Measurements from ENCODE around the gene TCF7L2.

Gene TCF7L2

GRCh38 chr10:112962343-112962742 lies 12.3 kb downstream of the TCF7L2 start:
- in situ Hi-C loops (cut with MboI; ENCODE audit: low sequenced_read_pairs, unreplicated experiment), result no loop called here
- no peak for TF ChIP-seq CTCF (IDR thresholded peaks at IDR 0.05; ENCODE audit: borderline replicate concordance, control extremely low read depth, extremely low read depth, insufficient read depth, missing control alignments)
- DNase-seq (ENCODE audit: low spot score), result no peak

- TF ChIP-seq CTCF (IDR thresholded peaks at IDR 0.05; ENCODE audit: borderline replicate concordance, control extremely low read depth, extremely low read depth, insufficient read depth, missing control alignments), result no peak
- DNase-seq (ENCODE audit: low spot score), result no peak
- in situ Hi-C loops (cut with MboI; ENCODE audit: low sequenced_read_pairs, unreplicated experiment), result no loop called here
Observed at GRCh38 chr10:112963835-112964234, 13.8 kb downstream of the TCF7L2 start.

- DNase-seq (ENCODE audit: low spot score), result no peak
- TF ChIP-seq CTCF (IDR thresholded peaks at IDR 0.05; ENCODE audit: borderline replicate concordance, control extremely low read depth, extremely low read depth, insufficient read depth, missing control alignments), result no peak
- in situ Hi-C loops (cut with MboI; ENCODE audit: low sequenced_read_pairs, unreplicated experiment), result no loop called here
Observed at GRCh38 chr10:112964482-112964881, 14.4 kb downstream of the TCF7L2 start.

GRCh38 chr10:112966194-112966855 lies 16.3 kb downstream of the TCF7L2 start:
- in situ Hi-C loops (cut with MboI; ENCODE audit: low sequenced_read_pairs, unreplicated experiment), result no loop called here
- TF ChIP-seq CTCF (IDR thresholded peaks at IDR 0.05; ENCODE audit: borderline replicate concordance, control extremely low read depth, extremely low read depth, insufficient read depth, missing control alignments), result no peak
- DNase-seq (ENCODE audit: low spot score), result no peak

GRCh38 chr10:112967200-112967599 lies 17.2 kb downstream of the TCF7L2 start:
- no peak for DNase-seq (ENCODE audit: low spot score)
- in situ Hi-C loops (cut with MboI; ENCODE audit: low sequenced_read_pairs, unreplicated experiment), result no loop called here
- TF ChIP-seq CTCF (IDR thresholded peaks at IDR 0.05; ENCODE audit: borderline replicate concordance, control extremely low read depth, extremely low read depth, insufficient read depth, missing control alignments), result no peak

- no peak for TF ChIP-seq CTCF (IDR thresholded peaks at IDR 0.05; ENCODE audit: borderline replicate concordance, control extremely low read depth, extremely low read depth, insufficient read depth, missing control alignments)
- DNase-seq (ENCODE audit: low spot score), result no peak
- in situ Hi-C loops (cut with MboI; ENCODE audit: low sequenced_read_pairs, unreplicated experiment), result no loop called here
Observed at GRCh38 chr10:112969131-112969530, 19.1 kb downstream of the TCF7L2 start.

Measured in GM13976 (cell line).